HepG2 (cell line): Measurements from ENCODE around the gene KCNQ5.

Experiments used
- CHD2 ChIP-seq: IDR thresholded peaks from 2 replicates; pipeline ENCODE4 v1.6.1; 2011; ENCODE audit warnings: low read depth, low read length, improper control_type of control experiment
- ZBTB10 ChIP-seq: sonication (generic); formaldehyde crosslinking; IDR thresholded peaks from 2 replicates; pipeline ENCODE4 v1.4.0; 2020; ENCODE audit warnings: missing genetic modification reagents, borderline replicate concordance
- ZNF451 ChIP-seq: sonication (generic); formaldehyde crosslinking; IDR thresholded peaks from 2 replicates; pipeline ENCODE4 v1.5.0; 2020; ENCODE audit warnings: mild to moderate bottlenecking, missing genetic modification reagents

GRCh38 chr6:72716916-72717315 lies 95.1 kb downstream of the KCNQ5 start:
- TF ChIP-seq ZBTB10 (no peak), CHD2 (no peak), ZNF451 (CRISPR knock-in tag) (no peak)
